Spleen (tissue), 3 donors: ENCODE data around the gene RGL1.

Experiments
- POLR2A ChIP-seq, 3 donors: fragments of 450-650 bp; IDR thresholded peaks; one replicate each; pipeline ENCODE4 v1.5.1; 2017; ENCODE audit warnings: antibody characterized with exemption in 3 of 3, mild to moderate bottlenecking in 1 of 3
- POLR2AphosphoS5 ChIP-seq, 3 donors: sonication (generic); formaldehyde crosslinking; IDR thresholded peaks; one replicate each; pipeline ENCODE4 v1.5.1; 2017; ENCODE audit warnings: antibody characterized with exemption in 3 of 3

GRCh38 chr1:183911285-183911684 lies 106.4 kb downstream of the RGL1 start:
- TF ChIP-seq POLR2A (IDR thresholded peaks at IDR 0.05) = no peak
- TF ChIP-seq POLR2AphosphoS5 (IDR thresholded peaks at IDR 0.05) = peak in 1 of 3 donors; percentile 43
